WTC11 (cell line): Measurements from ENCODE around the gene KRTAP19-3. TPM values are rescaled to one million over a fixed set of nuclear protein-coding genes. Genes with fewer than 3 reads are reported as not detected.
"Not testable (repeated sequence)": the region's sequence is repeated elsewhere in the genome, so short reads cannot be mapped to it uniquely, and the experiment has no call there.

ENCODE experiments used
- ATAC-seq: fragments of 200-7000 bp; cut with Tn5 transposase; 2 replicates; pipeline ENCODE4 v1.10.0; 2021; ENCODE audit warnings: mild to moderate bottlenecking, moderate library complexity
- CTCF ChIA-PET: fragments of 300-600 bp; sonication (Branson Sonifier 250); formaldehyde crosslinking; loops from one replicate; lab custom pipeline; 2021; ENCODE audit warnings: antibody characterized with exemption; lab: Charles Lee
- POLR2A ChIA-PET: fragments of 350-600 bp; sonication (Branson Sonifier 250); formaldehyde crosslinking; loops from one replicate; lab custom pipeline; 2021; ENCODE audit warnings: antibody characterized with exemption; lab: Charles Lee
- DNase-seq: peaks from one replicate; pipeline ENCODE4 v3.0.0; 2021; ENCODE audit warnings: low spot score
- H3K27ac Mint-ChIP-seq: 2 replicates; pipeline ENCODE4 v1.8.0; 2021; ENCODE audit warnings: mixed read lengths
- H3K27me3 Mint-ChIP-seq: 2 replicates; pipeline ENCODE4 v1.8.0; 2021; ENCODE audit warnings: low read depth, mild to moderate bottlenecking, moderate library complexity, mixed read lengths
- H3K36me3 Mint-ChIP-seq: 2 replicates; pipeline ENCODE4 v1.8.0; 2021; ENCODE audit warnings: mixed read lengths
- H3K4me1 Mint-ChIP-seq: 2 replicates; pipeline ENCODE4 v1.8.0; 2022; ENCODE audit warnings: mixed read lengths
- H3K4me3 Mint-ChIP-seq: 2 replicates; pipeline ENCODE4 v1.8.0; 2021; ENCODE audit warnings: mild to moderate bottlenecking, moderate library complexity, mixed read lengths
- H3K9me3 Mint-ChIP-seq: 2 replicates; pipeline ENCODE4 v1.8.0; 2021; ENCODE audit warnings: mixed read lengths
- EMX1 ChIP-seq: fragments of 250-450 bp; sonication (Bioruptor Pico); IDR thresholded peaks from 2 replicates; pipeline ENCODE4 v1.8.0; 2021; ENCODE audit warnings: mild to moderate bottlenecking
- ESRRA ChIP-seq: sonication (generic); formaldehyde crosslinking; IDR thresholded peaks from 2 replicates; pipeline ENCODE4 v1.8.1; 2022; ENCODE audit warnings: mild to moderate bottlenecking, missing genetic modification reagents, borderline replicate concordance
- FOXJ3 ChIP-seq: sonication (generic); formaldehyde crosslinking; IDR thresholded peaks from 2 replicates; pipeline ENCODE4 v1.9.0; 2021; ENCODE audit warnings: missing genetic modification reagents, mild to moderate bottlenecking, borderline replicate concordance
- JUN ChIP-seq: sonication (generic); formaldehyde crosslinking; IDR thresholded peaks from 2 replicates; pipeline ENCODE4 v1.8.0; 2023; ENCODE audit warnings: mild to moderate bottlenecking, missing genetic modification reagents
- NR3C1 ChIP-seq: sonication (generic); formaldehyde crosslinking; conservative IDR thresholded peaks from 2 replicates; pipeline ENCODE4 v1.8.1; 2023; ENCODE audit warnings: low read depth, mild to moderate bottlenecking, missing genetic modification reagents
- SOX15 ChIP-seq: fragments of 250-450 bp; sonication (Bioruptor Pico); IDR thresholded peaks from 2 replicates; pipeline ENCODE4 v1.9.0; 2021; ENCODE audit warnings: mild to moderate bottlenecking
- ZBTB43 ChIP-seq: sonication (generic); formaldehyde crosslinking; IDR thresholded peaks from 2 replicates; pipeline ENCODE4 v1.8.1; 2023; ENCODE audit warnings: mild to moderate bottlenecking, missing genetic modification reagents
- ZNF263 ChIP-seq: sonication (generic); formaldehyde crosslinking; IDR thresholded peaks from 2 replicates; pipeline ENCODE4 v1.8.1; 2022; ENCODE audit warnings: low read depth, mild to moderate bottlenecking, moderate library complexity, missing genetic modification reagents
- ZNF317 ChIP-seq: sonication (generic); formaldehyde crosslinking; IDR thresholded peaks from 2 replicates; pipeline ENCODE4 v1.8.1; 2023; ENCODE audit warnings: low read depth, mild to moderate bottlenecking, moderate library complexity, missing genetic modification reagents, borderline replicate concordance
- ZNF396 ChIP-seq: fragments of 250-450 bp; sonication (Bioruptor Pico); IDR thresholded peaks from 2 replicates; pipeline ENCODE4 v1.8.0; 2021; ENCODE audit warnings: mild to moderate bottlenecking, moderate library complexity, borderline replicate concordance
- ZNF423 ChIP-seq: fragments of 250-450 bp; sonication (Bioruptor Pico); IDR thresholded peaks from 2 replicates; pipeline ENCODE4 v2.1.2; 2022; ENCODE audit warnings: mild to moderate bottlenecking, moderate library complexity
- ZNF532 ChIP-seq: fragments of 250-450 bp; sonication (Bioruptor Pico); IDR thresholded peaks from 2 replicates; pipeline ENCODE4 v1.9.0; 2021; ENCODE audit warnings: mild to moderate bottlenecking, borderline replicate concordance
- ZSCAN18 ChIP-seq: fragments of 250-450 bp; sonication (Bioruptor Pico); IDR thresholded peaks from 2 replicates; pipeline ENCODE4 v2.1.2; 2022; ENCODE audit warnings: mild to moderate bottlenecking, moderate library complexity
- total RNA-seq: library from RNA; stranded (reverse); gene quantifications from 3 replicates; pipeline ENCODE4 v1.2.3, GENCODE V29; 2021
- TF ChIP-seq, protein P1 (sequence below): fragments of 200-600 bp; IDR thresholded peaks from 2 replicates; pipeline ENCODE4 v1.8.0; 2022; ENCODE audit warnings: antibody characterized with exemption
- TF ChIP-seq, protein P2 (sequence below): sonication (generic); formaldehyde crosslinking; IDR thresholded peaks from 2 replicates; pipeline ENCODE4 v1.8.1; 2022; ENCODE audit warnings: mild to moderate bottlenecking, missing genetic modification reagents, moderate library complexity, borderline replicate concordance
- TF ChIP-seq, protein P3 (sequence below): sonication (generic); formaldehyde crosslinking; IDR thresholded peaks from 2 replicates; pipeline ENCODE4 v1.8.0; 2022; ENCODE audit warnings: mild to moderate bottlenecking, missing genetic modification reagents

KRTAP19-3 gene
- total RNA-seq, 1 experiment from 2014 or later = not detected

GRCh38 chr21:30505621-30506205 lies 13.9 kb upstream of the KRTAP19-3 start:
- TF ChIP-seq, protein P1, sequence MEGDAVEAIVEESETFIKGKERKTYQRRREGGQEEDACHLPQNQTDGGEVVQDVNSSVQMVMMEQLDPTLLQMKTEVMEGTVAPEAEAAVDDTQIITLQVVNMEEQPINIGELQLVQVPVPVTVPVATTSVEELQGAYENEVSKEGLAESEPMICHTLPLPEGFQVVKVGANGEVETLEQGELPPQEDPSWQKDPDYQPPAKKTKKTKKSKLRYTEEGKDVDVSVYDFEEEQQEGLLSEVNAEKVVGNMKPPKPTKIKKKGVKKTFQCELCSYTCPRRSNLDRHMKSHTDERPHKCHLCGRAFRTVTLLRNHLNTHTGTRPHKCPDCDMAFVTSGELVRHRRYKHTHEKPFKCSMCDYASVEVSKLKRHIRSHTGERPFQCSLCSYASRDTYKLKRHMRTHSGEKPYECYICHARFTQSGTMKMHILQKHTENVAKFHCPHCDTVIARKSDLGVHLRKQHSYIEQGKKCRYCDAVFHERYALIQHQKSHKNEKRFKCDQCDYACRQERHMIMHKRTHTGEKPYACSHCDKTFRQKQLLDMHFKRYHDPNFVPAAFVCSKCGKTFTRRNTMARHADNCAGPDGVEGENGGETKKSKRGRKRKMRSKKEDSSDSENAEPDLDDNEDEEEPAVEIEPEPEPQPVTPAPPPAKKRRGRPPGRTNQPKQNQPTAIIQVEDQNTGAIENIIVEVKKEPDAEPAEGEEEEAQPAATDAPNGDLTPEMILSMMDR = peak; percentile 65
- H3K27ac Mint-ChIP-seq, H3K4me3 Mint-ChIP-seq, H3K4me1 Mint-ChIP-seq, H3K9me3 Mint-ChIP-seq, H3K27me3 Mint-ChIP-seq, POLR2A ChIA-PET, H3K36me3 Mint-ChIP-seq: not testable (repeated sequence)
- DNase-seq (peak; percentile 30), ATAC-seq (peak; percentile 74)
- CTCF ChIA-PET = interaction anchor here (0.6 to 1.8 kb wide), 12 partner anchors 8 to 1129 kb away, joined by 3 to 11 read pairs (median 4); partner anchors contain the start of genes KRTAP19-3 and KRTAP19-4

- Mint-ChIP-seq H3K27ac (no peak within 1 kb of the TSS), H3K4me3 (no peak within 1 kb of the TSS), H3K4me1 (0 out of 2 replicates have a peak, but pooled peaks cover 3% of the 10 kb centered on the region), H3K36me3 (no peaks in the 10 kb centered on the region), H3K27me3 (no peaks in the 10 kb centered on the region), H3K9me3 (peaks cover 3% of the 10 kb centered on the region; the same call in 1 of the 2 replicates)
- TF ChIP-seq, protein P2, sequence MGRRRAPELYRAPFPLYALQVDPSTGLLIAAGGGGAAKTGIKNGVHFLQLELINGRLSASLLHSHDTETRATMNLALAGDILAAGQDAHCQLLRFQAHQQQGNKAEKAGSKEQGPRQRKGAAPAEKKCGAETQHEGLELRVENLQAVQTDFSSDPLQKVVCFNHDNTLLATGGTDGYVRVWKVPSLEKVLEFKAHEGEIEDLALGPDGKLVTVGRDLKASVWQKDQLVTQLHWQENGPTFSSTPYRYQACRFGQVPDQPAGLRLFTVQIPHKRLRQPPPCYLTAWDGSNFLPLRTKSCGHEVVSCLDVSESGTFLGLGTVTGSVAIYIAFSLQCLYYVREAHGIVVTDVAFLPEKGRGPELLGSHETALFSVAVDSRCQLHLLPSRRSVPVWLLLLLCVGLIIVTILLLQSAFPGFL (CRISPR knock-in tag) = no peak
- TF ChIP-seq ZNF396 (no peak), NR3C1 (CRISPR knock-in tag) (no peak), ZNF263 (CRISPR knock-in tag) (no peak), SOX15 (no peak), ZNF317 (no peak), ZNF532 (CRISPR knock-in tag) (no peak), ZNF423 (CRISPR knock-in tag) (no peak)
- CTCF ChIA-PET = no interaction called here
- POLR2A ChIA-PET = no interaction called here
- ATAC-seq = no peak
- no peak for DNase-seq
Observed at GRCh38 chr21:30502041-30502440, 10.2 kb upstream of the KRTAP19-3 start, which contains the start of gene KRTAP19-5. Gene KRTAP19-5 (minus strand): TSS chr21:30502141. CDS start chr21:30502090, 51 bp downstream.

DNA sequence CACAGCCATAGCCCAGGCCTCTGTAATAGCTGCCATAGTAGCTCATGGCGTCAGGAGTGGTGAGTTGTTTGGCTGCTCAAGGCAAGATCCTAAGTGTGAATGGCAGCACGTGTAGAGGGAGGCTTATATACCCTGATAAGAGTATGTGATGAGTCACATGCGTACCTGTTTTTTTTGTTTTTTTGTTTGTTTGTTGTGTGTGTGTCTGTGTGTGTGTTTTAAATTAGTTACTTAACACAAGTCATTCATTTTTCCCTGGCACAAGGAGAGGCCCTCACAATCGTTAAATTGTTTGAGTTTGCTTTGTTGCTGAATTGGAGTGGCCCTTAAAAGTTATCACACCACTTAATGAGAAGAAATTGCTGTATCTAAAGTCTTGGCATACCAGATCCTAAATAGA lies 5.3 kb upstream of the KRTAP19-3 start, which contains the start of gene KRTAP19-4:
TSS of gene KRTAP19-4 (minus strand) at position 101 of the 400 bp plus-strand sequence. CDS start at position 46, 55 bp downstream.
- Mint-ChIP-seq H3K4me3 (no peak within 1 kb of the TSS), H3K9me3 (peaks cover 3% of the 10 kb centered on the region; the same call in 1 of the 2 replicates), H3K36me3 (no peaks in the 10 kb centered on the region), H3K27me3 (no peaks in the 10 kb centered on the region), H3K4me1 (0 out of 2 replicates have a peak, but pooled peaks cover 3% of the 10 kb centered on the region), H3K27ac (no peak within 1 kb of the TSS)
- ChIA-PET CTCF (interaction anchor here (1.1 kb wide), 1 partner anchor 10 kb away, joined by 5 read pairs; no protein-coding TSS in a partner anchor), POLR2A (no interaction called here)
- ATAC-seq = no peak
- no peak for DNase-seq
- no peak for TF ChIP-seq EMX1 (CRISPR knock-in tag)
- TF ChIP-seq ZSCAN18 = no peak
- no peak for TF ChIP-seq JUN
- TF ChIP-seq ESRRA (CRISPR knock-in tag) = no peak
- TF ChIP-seq, protein P3, sequence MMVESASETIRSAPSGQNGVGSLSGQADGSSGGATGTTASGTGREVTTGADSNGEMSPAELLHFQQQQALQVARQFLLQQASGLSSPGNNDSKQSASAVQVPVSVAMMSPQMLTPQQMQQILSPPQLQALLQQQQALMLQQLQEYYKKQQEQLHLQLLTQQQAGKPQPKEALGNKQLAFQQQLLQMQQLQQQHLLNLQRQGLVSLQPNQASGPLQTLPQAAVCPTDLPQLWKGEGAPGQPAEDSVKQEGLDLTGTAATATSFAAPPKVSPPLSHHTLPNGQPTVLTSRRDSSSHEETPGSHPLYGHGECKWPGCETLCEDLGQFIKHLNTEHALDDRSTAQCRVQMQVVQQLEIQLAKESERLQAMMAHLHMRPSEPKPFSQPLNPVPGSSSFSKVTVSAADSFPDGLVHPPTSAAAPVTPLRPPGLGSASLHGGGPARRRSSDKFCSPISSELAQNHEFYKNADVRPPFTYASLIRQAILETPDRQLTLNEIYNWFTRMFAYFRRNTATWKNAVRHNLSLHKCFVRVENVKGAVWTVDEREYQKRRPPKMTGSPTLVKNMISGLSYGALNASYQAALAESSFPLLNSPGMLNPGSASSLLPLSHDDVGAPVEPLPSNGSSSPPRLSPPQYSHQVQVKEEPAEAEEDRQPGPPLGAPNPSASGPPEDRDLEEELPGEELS (CRISPR knock-in tag) = no peak
- TF ChIP-seq FOXJ3 (CRISPR knock-in tag) = no peak
- TF ChIP-seq ZBTB43 (CRISPR knock-in tag) = no peak
